Measurements from ENCODE around the gene PIK3R1.

The PIK3R1 gene

DNA sequence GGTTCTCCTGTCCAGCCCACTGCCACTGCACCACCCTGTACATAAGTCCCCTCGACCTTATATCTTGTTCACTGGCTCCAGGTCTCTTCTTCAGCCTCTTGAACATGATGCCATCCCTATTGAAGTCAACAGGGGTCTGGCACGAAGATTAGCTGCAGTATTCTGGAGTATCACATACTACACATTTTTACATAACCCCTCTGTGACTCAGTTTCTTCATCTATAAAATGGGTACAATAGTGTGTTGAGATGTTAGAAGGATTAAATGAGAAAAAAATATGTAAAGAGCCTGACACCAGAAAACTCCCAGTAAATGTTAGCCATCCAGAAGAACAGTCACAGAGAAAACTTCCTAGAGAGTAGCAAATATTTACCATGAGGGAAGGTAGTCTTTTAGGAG lies 98.9 kb downstream of the PIK3R1 start:
- Histone ChIP-seq H2AK5ac (ENCODE audit: low read length) (no peak overlapping the region), H4K8ac (ENCODE audit: low read depth, low read length) (no peak overlapping the region), H3K79me1 (ENCODE audit: low read length) (no peaks in the 10 kb centered on the region), H3K4me3 (ENCODE audit: low read length) (no peak overlapping the region), H3K18ac (ENCODE audit: low read length) (no peak overlapping the region), H3K36me3 (ENCODE audit: control insufficient read depth, insufficient read depth, low read length) (no peaks in the 10 kb centered on the region), H3K4me1 (ENCODE audit: control insufficient read depth, low read depth, low read length) (no peaks in the 10 kb centered on the region), H3K27ac (ENCODE audit: low read depth, low read length) (no peak overlapping the region), H3K27me3 (ENCODE audit: insufficient read depth, low read length, poor library complexity) (no peaks in the 10 kb centered on the region), H2BK15ac (replicated peaks; ENCODE audit: low read depth) (no peak overlapping the region), H2BK5ac (ENCODE audit: low read length) (no peak overlapping the region), H3K4ac (ENCODE audit: low read depth, low read length) (no peak overlapping the region), H3K4me2 (ENCODE audit: low read length) (no peak overlapping the region), H4K5ac (ENCODE audit: low read length) (no peak overlapping the region), H3K79me2 (ENCODE audit: control insufficient read depth, insufficient read depth, low read length) (no peaks in the 10 kb centered on the region), H2BK120ac (ENCODE audit: low read depth, low read length) (no peak overlapping the region), H3K56ac (ENCODE audit: low read length) (no peak overlapping the region), H3K23ac (ENCODE audit: low read length) (no peak overlapping the region), H3K9ac (ENCODE audit: low read length) (no peak overlapping the region)
- DNase-seq: no peak
- WGBS (ENCODE audit: extremely low coverage, insufficient coverage, low lambda C conversion rate): no CpG with 5 or more reads among the region's 2 CpGs

DNA sequence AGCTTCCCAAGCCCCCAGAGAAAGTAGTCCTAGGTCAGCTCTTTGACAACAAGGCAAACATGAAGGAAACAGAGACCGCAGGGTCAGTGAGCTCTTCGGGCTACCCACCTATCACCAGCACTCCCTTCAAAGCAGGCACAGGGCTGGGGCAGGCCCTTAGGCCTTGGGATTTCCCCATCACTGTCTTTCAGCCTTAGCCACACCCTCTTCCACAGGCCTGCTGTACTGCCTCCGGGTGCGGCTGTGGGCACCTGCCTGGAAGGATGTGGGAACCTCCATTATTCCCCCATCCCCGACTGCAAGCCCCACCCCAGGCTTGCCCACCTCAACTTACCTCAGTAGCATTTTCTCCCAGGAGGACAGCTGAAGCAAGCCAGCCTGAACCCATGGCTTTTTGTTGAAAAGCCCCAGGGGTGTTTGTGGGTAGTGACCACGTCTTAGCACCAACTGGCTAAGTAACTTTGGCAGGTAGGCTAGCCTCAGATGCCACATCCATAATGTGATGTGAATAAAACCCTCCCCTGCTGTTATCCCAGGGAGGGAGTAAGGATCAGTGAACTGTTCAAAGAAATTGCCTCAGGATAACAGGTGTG lies 100.2 kb downstream of the PIK3R1 start:
- H2BK15ac ChIP-seq (replicated peaks; ENCODE audit: low read depth): no peak overlapping the region
- no peak overlapping the region for H3K4me3 ChIP-seq (ENCODE audit: low read length)
- H3K27ac ChIP-seq (ENCODE audit: low read depth, low read length): no peak overlapping the region
- no peak overlapping the region for H4K5ac ChIP-seq (ENCODE audit: low read length)
- H2BK120ac ChIP-seq (ENCODE audit: low read depth, low read length): no peak overlapping the region
- no peaks in the 10 kb centered on the region for H3K4me1 ChIP-seq (ENCODE audit: control insufficient read depth, low read depth, low read length)
- no CpG with 5 or more reads among the region's 6 CpGs for WGBS (ENCODE audit: extremely low coverage, insufficient coverage, low lambda C conversion rate)
- H3K18ac ChIP-seq (ENCODE audit: low read length): no peak overlapping the region
- H2BK5ac ChIP-seq (ENCODE audit: low read length): no peak overlapping the region
- no peak overlapping the region for H3K56ac ChIP-seq (ENCODE audit: low read length)
- H3K79me1 ChIP-seq (ENCODE audit: low read length): no peaks in the 10 kb centered on the region
- H4K8ac ChIP-seq (ENCODE audit: low read depth, low read length): no peak overlapping the region
- H3K4me2 ChIP-seq (ENCODE audit: low read length): no peak overlapping the region
- no peak overlapping the region for H3K4ac ChIP-seq (ENCODE audit: low read depth, low read length)
- H3K27me3 ChIP-seq (ENCODE audit: insufficient read depth, low read length, poor library complexity): no peaks in the 10 kb centered on the region
- DNase-seq: no peak
- no peak overlapping the region for H3K9ac ChIP-seq (ENCODE audit: low read length)
- H3K79me2 ChIP-seq (ENCODE audit: control insufficient read depth, insufficient read depth, low read length): no peaks in the 10 kb centered on the region
- H3K36me3 ChIP-seq (ENCODE audit: control insufficient read depth, insufficient read depth, low read length): no peaks in the 10 kb centered on the region
- no peak overlapping the region for H3K23ac ChIP-seq (ENCODE audit: low read length)
- H2AK5ac ChIP-seq (ENCODE audit: low read length): no peak overlapping the region

DNA sequence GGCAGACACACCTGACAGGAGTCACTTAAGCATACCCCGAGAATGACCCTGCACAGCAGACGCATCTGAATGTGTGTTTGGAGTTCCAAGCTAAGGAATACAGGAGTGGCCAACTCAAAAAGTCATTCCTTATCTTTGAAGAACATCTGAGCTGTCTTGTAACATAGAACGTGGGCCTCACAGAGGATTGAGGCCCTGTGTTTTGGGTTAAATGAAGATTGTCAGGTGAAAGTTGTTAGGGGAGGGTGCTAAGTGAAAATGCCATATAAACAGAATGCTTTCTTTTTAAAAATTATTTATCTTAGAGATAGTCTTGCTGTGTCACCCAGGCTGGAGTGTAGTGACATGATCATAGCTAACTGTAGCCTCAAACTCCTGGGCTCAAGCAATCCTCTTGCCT lies 100.9 kb downstream of the PIK3R1 start:
- no peak for DNase-seq
- no peak overlapping the region for H2BK5ac ChIP-seq (ENCODE audit: low read length)
- no peak overlapping the region for H4K5ac ChIP-seq (ENCODE audit: low read length)

DNA sequence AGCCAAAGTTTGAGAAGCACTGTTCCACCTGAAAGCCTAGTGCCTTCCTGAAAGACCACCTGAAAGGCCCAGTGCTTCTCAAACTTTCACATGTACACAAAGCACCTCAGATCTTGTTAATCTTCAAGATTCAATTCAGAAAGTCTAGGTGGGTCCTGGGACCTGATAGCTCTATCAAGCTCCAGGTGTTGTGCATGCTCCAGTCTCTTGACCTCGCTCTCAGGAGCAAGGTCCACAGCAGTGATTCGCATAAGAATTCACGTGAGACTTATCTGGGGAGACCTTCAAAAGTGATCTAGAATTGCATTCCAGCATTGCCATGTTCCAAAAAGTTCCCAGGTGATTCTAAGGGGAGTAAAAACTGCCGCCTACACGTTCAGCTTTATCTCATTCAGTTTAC lies 102.1 kb downstream of the PIK3R1 start:
- Histone ChIP-seq H3K27me3 (ENCODE audit: insufficient read depth, low read length, poor library complexity) (no peaks in the 10 kb centered on the region), H3K4me1 (ENCODE audit: control insufficient read depth, low read depth, low read length) (no peaks in the 10 kb centered on the region)
- WGBS (ENCODE audit: extremely low coverage, insufficient coverage, low lambda C conversion rate): no CpG with 5 or more reads among the region's 5 CpGs

More for the DNA sequence above, 100.9 kb downstream of the PIK3R1 start:
- H2BK120ac ChIP-seq (ENCODE audit: low read depth, low read length): no peak overlapping the region
- H3K9ac ChIP-seq (ENCODE audit: low read length): no peak overlapping the region
- no peaks in the 10 kb centered on the region for H3K79me2 ChIP-seq (ENCODE audit: control insufficient read depth, insufficient read depth, low read length)
- H3K79me1 ChIP-seq (ENCODE audit: low read length): no peaks in the 10 kb centered on the region
- H3K56ac ChIP-seq (ENCODE audit: low read length): no peak overlapping the region
- no peaks in the 10 kb centered on the region for H3K4me1 ChIP-seq (ENCODE audit: control insufficient read depth, low read depth, low read length)
- WGBS (ENCODE audit: extremely low coverage, insufficient coverage, low lambda C conversion rate): no CpG with 5 or more reads among the region's 3 CpGs
- no peak overlapping the region for H2BK15ac ChIP-seq (replicated peaks; ENCODE audit: low read depth)
- no peaks in the 10 kb centered on the region for H3K27me3 ChIP-seq (ENCODE audit: insufficient read depth, low read length, poor library complexity)
- no peak overlapping the region for H4K8ac ChIP-seq (ENCODE audit: low read depth, low read length)
- H3K36me3 ChIP-seq (ENCODE audit: control insufficient read depth, insufficient read depth, low read length): no peaks in the 10 kb centered on the region
- H3K23ac ChIP-seq (ENCODE audit: low read length): no peak overlapping the region
- H3K4me2 ChIP-seq (ENCODE audit: low read length): no peak overlapping the region
- no peak overlapping the region for H2AK5ac ChIP-seq (ENCODE audit: low read length)
- H3K4me3 ChIP-seq (ENCODE audit: low read length): no peak overlapping the region
- H3K18ac ChIP-seq (ENCODE audit: low read length): no peak overlapping the region
- H3K4ac ChIP-seq (ENCODE audit: low read depth, low read length): no peak overlapping the region
- H3K27ac ChIP-seq (ENCODE audit: low read depth, low read length): no peak overlapping the region

DNA sequence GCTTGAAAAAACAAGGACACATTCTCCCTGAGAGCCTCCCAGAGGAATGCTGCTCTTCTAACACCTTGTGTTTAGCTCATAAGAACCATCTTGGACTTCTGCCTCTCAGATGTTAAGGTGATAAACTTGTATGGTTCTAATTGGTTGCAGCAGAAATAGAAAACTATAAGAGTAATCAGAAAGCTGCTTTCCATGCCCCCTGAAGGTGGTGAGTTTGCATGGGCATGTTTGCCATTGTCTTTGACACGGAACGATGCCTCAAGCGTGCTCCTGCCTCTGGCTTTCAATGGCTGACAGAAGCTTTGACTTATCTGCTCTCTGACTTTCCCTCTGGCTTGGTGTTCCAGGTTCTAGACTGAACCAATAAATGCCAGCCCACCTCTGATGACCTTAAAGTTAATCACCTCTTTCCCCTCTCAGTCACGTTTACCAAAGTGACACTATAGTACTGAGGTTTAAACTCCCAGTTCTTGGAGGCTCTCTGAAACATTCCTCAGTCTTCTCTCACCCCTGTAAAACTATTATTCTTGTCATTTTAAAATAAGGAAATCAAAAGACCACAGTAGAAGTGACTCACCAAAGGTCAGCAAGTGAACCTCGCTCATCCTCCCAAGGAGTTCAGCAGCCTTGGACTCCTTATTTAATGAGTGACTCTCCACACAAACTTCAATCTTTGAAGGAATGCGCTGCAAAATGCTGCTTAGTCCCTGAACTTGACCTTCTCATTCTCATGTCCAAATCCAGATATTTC lies 103.6 kb downstream of the PIK3R1 start:
- no peak overlapping the region for H3K23ac ChIP-seq (ENCODE audit: low read length)
- no CpG with 5 or more reads among the region's 6 CpGs for WGBS (ENCODE audit: extremely low coverage, insufficient coverage, low lambda C conversion rate)
- H4K5ac ChIP-seq (ENCODE audit: low read length): no peak overlapping the region
- H3K79me2 ChIP-seq (ENCODE audit: control insufficient read depth, insufficient read depth, low read length): no peaks in the 10 kb centered on the region
- H4K8ac ChIP-seq (ENCODE audit: low read depth, low read length): no peak overlapping the region
- no peak overlapping the region for H2BK120ac ChIP-seq (ENCODE audit: low read depth, low read length)
- no peak overlapping the region for H3K56ac ChIP-seq (ENCODE audit: low read length)
- H3K18ac ChIP-seq (ENCODE audit: low read length): no peak overlapping the region
- H2BK5ac ChIP-seq (ENCODE audit: low read length): no peak overlapping the region
- H2BK15ac ChIP-seq (replicated peaks; ENCODE audit: low read depth): no peak overlapping the region
- H3K79me1 ChIP-seq (ENCODE audit: low read length): no peaks in the 10 kb centered on the region
- no peak overlapping the region for H3K9ac ChIP-seq (ENCODE audit: low read length)
- no peak for DNase-seq
- no peaks in the 10 kb centered on the region for H3K4me1 ChIP-seq (ENCODE audit: control insufficient read depth, low read depth, low read length)
- no peak overlapping the region for H3K27ac ChIP-seq (ENCODE audit: low read depth, low read length)
- no peak overlapping the region for H3K4me2 ChIP-seq (ENCODE audit: low read length)
- H3K4ac ChIP-seq (ENCODE audit: low read depth, low read length): no peak overlapping the region
- H3K4me3 ChIP-seq (ENCODE audit: low read length): no peak overlapping the region
- H2AK5ac ChIP-seq (ENCODE audit: low read length): no peak overlapping the region
- no peaks in the 10 kb centered on the region for H3K36me3 ChIP-seq (ENCODE audit: control insufficient read depth, insufficient read depth, low read length)
- no peaks in the 10 kb centered on the region for H3K27me3 ChIP-seq (ENCODE audit: insufficient read depth, low read length, poor library complexity)

More for the DNA sequence above, 102.1 kb downstream of the PIK3R1 start:
- no peak overlapping the region for H3K4ac ChIP-seq (ENCODE audit: low read depth, low read length)
- H3K27ac ChIP-seq (ENCODE audit: low read depth, low read length): no peak overlapping the region
- H3K18ac ChIP-seq (ENCODE audit: low read length): no peak overlapping the region
- H3K4me2 ChIP-seq (ENCODE audit: low read length): no peak overlapping the region
- H3K9ac ChIP-seq (ENCODE audit: low read length): no peak overlapping the region
- H3K36me3 ChIP-seq (ENCODE audit: control insufficient read depth, insufficient read depth, low read length): no peaks in the 10 kb centered on the region
- H3K79me2 ChIP-seq (ENCODE audit: control insufficient read depth, insufficient read depth, low read length): no peaks in the 10 kb centered on the region
- H3K23ac ChIP-seq (ENCODE audit: low read length): no peak overlapping the region
- no peaks in the 10 kb centered on the region for H3K79me1 ChIP-seq (ENCODE audit: low read length)
- no peak overlapping the region for H2AK5ac ChIP-seq (ENCODE audit: low read length)
- H3K56ac ChIP-seq (ENCODE audit: low read length): no peak overlapping the region
- no peak overlapping the region for H2BK120ac ChIP-seq (ENCODE audit: low read depth, low read length)
- H3K4me3 ChIP-seq (ENCODE audit: low read length): no peak overlapping the region
- no peak overlapping the region for H4K8ac ChIP-seq (ENCODE audit: low read depth, low read length)
- no peak overlapping the region for H2BK5ac ChIP-seq (ENCODE audit: low read length)
- H4K5ac ChIP-seq (ENCODE audit: low read length): no peak overlapping the region
- no peak for DNase-seq
- no peak overlapping the region for H2BK15ac ChIP-seq (replicated peaks; ENCODE audit: low read depth)
